Measurements from ENCODE around the gene RGS19.

Gene RGS19

GRCh38 chr20:64102647-64103354, 23.5 kb upstream of the RGS19 start:
- TF ChIP-seq, protein P1, sequence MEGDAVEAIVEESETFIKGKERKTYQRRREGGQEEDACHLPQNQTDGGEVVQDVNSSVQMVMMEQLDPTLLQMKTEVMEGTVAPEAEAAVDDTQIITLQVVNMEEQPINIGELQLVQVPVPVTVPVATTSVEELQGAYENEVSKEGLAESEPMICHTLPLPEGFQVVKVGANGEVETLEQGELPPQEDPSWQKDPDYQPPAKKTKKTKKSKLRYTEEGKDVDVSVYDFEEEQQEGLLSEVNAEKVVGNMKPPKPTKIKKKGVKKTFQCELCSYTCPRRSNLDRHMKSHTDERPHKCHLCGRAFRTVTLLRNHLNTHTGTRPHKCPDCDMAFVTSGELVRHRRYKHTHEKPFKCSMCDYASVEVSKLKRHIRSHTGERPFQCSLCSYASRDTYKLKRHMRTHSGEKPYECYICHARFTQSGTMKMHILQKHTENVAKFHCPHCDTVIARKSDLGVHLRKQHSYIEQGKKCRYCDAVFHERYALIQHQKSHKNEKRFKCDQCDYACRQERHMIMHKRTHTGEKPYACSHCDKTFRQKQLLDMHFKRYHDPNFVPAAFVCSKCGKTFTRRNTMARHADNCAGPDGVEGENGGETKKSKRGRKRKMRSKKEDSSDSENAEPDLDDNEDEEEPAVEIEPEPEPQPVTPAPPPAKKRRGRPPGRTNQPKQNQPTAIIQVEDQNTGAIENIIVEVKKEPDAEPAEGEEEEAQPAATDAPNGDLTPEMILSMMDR (IDR thresholded peaks at IDR 0.05; ENCODE audit: control insufficient read depth, insufficient read depth, low read depth, low read length, missing control alignments): no peak
- H3K4me3 ChIP-seq (ENCODE audit: control insufficient read depth, low read depth, low read length): no peak overlapping the region
- DNase-seq (ENCODE audit: low read depth): no peak

- TF ChIP-seq, protein P1 (IDR thresholded peaks at IDR 0.05; ENCODE audit: control insufficient read depth, insufficient read depth, low read depth, low read length, missing control alignments): peak; percentile 41
- no peak for DNase-seq (ENCODE audit: low read depth)
- H3K4me3 ChIP-seq (ENCODE audit: control insufficient read depth, low read depth, low read length): no peak overlapping the region
Measured at GRCh38 chr20:64101731-64102621, 22.7 kb upstream of the RGS19 start.

- no peak overlapping the region for H3K4me3 ChIP-seq (ENCODE audit: control insufficient read depth, low read depth, low read length)
- TF ChIP-seq, protein P1 (IDR thresholded peaks at IDR 0.05; ENCODE audit: control insufficient read depth, insufficient read depth, low read depth, low read length, missing control alignments): no peak
- no peak for DNase-seq (ENCODE audit: low read depth)
Measured at GRCh38 chr20:64100946-64101688, 21.8 kb upstream of the RGS19 start.

DNA sequence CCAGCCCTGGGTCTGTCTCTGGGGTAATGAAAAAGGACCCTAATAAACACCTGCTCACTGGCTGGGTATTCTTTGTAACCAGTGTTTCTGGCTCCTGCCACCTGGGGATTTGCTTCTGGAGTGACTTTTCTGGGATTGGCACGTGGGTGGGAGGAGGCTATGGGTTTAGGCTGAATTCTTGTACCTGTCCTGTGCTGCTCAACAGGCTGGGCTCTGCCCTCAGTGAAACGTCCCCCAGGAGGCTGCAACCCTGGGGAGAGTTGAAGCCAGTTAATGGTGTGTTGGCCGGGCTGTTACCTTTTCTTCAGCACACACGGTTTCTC, 21.2 kb upstream of the RGS19 start:
- TF ChIP-seq, protein P1 (IDR thresholded peaks at IDR 0.05; ENCODE audit: control insufficient read depth, insufficient read depth, low read depth, low read length, missing control alignments): no peak
- H3K4me3 ChIP-seq (ENCODE audit: control insufficient read depth, low read depth, low read length): no peak overlapping the region
- DNase-seq (ENCODE audit: low read depth): no peak

DNA sequence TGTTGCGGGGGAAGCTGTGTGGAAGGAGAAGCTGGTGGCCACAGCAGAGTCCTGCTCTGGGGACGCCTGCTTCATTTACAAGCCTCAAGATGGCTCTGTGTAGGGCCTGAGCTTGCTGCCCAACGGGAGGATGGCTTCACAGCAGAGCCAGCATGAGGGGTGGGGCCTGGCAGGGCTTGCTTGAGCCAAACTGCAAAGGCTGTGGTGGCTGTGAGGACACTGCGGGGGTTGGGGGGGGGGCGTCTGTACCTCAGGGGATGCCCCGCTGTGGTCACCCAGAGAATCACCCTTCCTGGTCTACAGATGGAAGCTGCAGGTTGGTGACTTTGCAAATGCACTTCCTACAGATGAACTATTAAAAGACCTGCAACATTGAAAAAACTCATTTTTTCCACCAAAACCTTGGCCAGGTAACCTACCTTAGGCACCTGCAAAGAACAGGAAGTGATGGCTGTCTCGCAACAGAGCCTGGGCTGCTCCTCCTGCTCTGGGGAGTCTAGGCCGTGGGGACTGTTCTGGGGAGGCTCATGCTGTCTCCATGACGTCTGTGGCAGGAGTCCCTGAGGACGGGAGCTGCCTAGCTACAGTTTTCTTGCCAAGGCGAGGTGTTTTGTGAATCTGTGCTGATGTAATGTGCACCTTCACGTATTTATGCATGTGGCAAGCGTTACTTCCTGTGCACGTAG, 20.7 kb upstream of the RGS19 start:
- no peak for DNase-seq (ENCODE audit: low read depth)
- H3K4me3 ChIP-seq (ENCODE audit: control insufficient read depth, low read depth, low read length): no peak overlapping the region
- TF ChIP-seq, protein P1 (IDR thresholded peaks at IDR 0.05; ENCODE audit: control insufficient read depth, insufficient read depth, low read depth, low read length, missing control alignments): no peak

Measured in AG09309 (cell line).